ENCODE measurements around the gene CNIH2. TPM values are rescaled to one million over a fixed set of nuclear protein-coding genes. Genes with fewer than 3 reads are reported as not detected.

CNIH2 gene
- total RNA-seq (2012; rRNA removed), result 1.3 TPM in 1 of 2 replicates, not detected in the other

GRCh38 chr11:66277471-66278362 is at the start of gene CNIH2:
TSS of gene CNIH2 (plus strand) at chr11:66278175. CDS start at chr11:66278457, 282 bp downstream.
- peak within 1 kb of the TSS; percentile 47 for H3K4me3 ChIP-seq (ENCODE audit: low read length)
- peak within 1 kb of the TSS; percentile 41 for H3K9ac ChIP-seq (ENCODE audit: low read depth, low read length)
- H3K9me3 ChIP-seq (replicated peaks; ENCODE audit: low read length), result no peaks in the 10 kb centered on the region
- peak within 1 kb of the TSS; percentile 76 for H3K4me2 ChIP-seq (ENCODE audit: low read length)
- no peaks in the 10 kb centered on the region for H3K27me3 ChIP-seq (ENCODE audit: control insufficient read depth, insufficient read depth, low read length)
- H3K4me1 ChIP-seq (ENCODE audit: control insufficient read depth, insufficient read depth, low read length), result peaks cover 21% of the 10 kb centered on the region
- H3K36me3 ChIP-seq (ENCODE audit: insufficient read depth, low read length), result peaks cover 33% of the 10 kb centered on the region

GRCh38 chr11:66228521-66228920 is 49.5 kb upstream of the CNIH2 start:
- Histone ChIP-seq H3K4me3 (ENCODE audit: low read length) (no peak overlapping the region), H3K4me2 (ENCODE audit: low read length) (no peak overlapping the region), H3K4me1 (ENCODE audit: control insufficient read depth, insufficient read depth, low read length) (peaks cover 11% of the 10 kb centered on the region), H3K9me3 (replicated peaks; ENCODE audit: low read length) (no peaks in the 10 kb centered on the region), H3K27me3 (ENCODE audit: control insufficient read depth, insufficient read depth, low read length) (no peaks in the 10 kb centered on the region), H3K36me3 (ENCODE audit: insufficient read depth, low read length) (peaks cover 57% of the 10 kb centered on the region), H3K9ac (ENCODE audit: low read depth, low read length) (no peak overlapping the region)

DNA sequence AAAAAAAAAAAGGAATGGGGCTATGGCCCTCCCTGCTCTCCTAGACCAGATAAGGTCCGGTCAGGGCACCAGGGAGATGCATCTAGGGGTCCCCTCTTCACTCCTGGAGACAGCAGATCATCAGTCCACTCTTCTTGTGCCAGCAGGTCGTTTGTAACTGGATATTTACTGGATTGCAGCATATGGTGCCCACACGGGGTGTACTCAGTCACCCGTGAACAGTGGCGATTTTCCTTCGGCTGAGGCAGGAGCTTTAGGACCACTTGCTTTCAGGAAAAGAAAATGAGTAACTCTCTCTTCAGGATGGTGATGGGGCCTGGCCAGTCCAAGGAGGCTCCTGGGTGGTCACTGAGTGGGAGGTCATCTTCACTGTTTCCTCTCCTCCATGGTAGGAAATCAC is 47.8 kb upstream of the CNIH2 start:
- no peak overlapping the region for H3K4me3 ChIP-seq (ENCODE audit: low read length)
- H3K36me3 ChIP-seq (ENCODE audit: insufficient read depth, low read length), result peaks cover 58% of the 10 kb centered on the region
- H3K9me3 ChIP-seq (replicated peaks; ENCODE audit: low read length), result no peaks in the 10 kb centered on the region
- no peak overlapping the region for H3K9ac ChIP-seq (ENCODE audit: low read depth, low read length)
- H3K27me3 ChIP-seq (ENCODE audit: control insufficient read depth, insufficient read depth, low read length), result no peaks in the 10 kb centered on the region
- H3K4me1 ChIP-seq (ENCODE audit: control insufficient read depth, insufficient read depth, low read length), result peaks cover 11% of the 10 kb centered on the region
- no peak overlapping the region for H3K4me2 ChIP-seq (ENCODE audit: low read length)

DNA sequence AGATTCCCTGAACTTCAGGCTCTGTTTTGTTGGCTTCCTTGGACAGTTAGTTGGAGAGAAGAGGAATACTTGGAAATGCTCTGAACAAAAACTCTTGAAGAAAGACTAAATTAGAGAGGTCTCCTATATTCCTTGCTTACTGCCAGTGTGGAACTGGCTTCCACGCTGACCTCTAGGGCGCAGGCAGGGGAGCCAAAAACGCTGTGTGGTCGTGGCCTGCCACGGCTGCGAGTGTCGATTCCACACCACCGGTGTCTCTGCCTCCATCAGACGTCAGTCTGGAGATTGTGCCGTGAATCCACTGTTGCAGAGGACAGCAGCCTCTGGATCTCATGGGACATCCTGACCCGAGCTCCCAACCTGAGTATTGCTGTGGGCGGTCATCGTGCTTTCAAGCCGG is 47.0 kb upstream of the CNIH2 start:
- Histone ChIP-seq H3K9ac (ENCODE audit: low read depth, low read length) (no peak overlapping the region), H3K4me1 (ENCODE audit: control insufficient read depth, insufficient read depth, low read length) (peaks cover 10% of the 10 kb centered on the region), H3K4me2 (ENCODE audit: low read length) (no peak overlapping the region), H3K27me3 (ENCODE audit: control insufficient read depth, insufficient read depth, low read length) (no peaks in the 10 kb centered on the region), H3K9me3 (replicated peaks; ENCODE audit: low read length) (no peaks in the 10 kb centered on the region), H3K4me3 (ENCODE audit: low read length) (no peak overlapping the region), H3K36me3 (ENCODE audit: insufficient read depth, low read length) (peaks cover 64% of the 10 kb centered on the region)

- Histone ChIP-seq H3K4me3 (ENCODE audit: low read length) (no peak overlapping the region), H3K4me1 (ENCODE audit: control insufficient read depth, insufficient read depth, low read length) (peaks cover 4% of the 10 kb centered on the region), H3K36me3 (ENCODE audit: insufficient read depth, low read length) (peaks cover 70% of the 10 kb centered on the region), H3K27me3 (ENCODE audit: control insufficient read depth, insufficient read depth, low read length) (no peaks in the 10 kb centered on the region), H3K9ac (ENCODE audit: low read depth, low read length) (no peak overlapping the region), H3K9me3 (replicated peaks; ENCODE audit: low read length) (no peaks in the 10 kb centered on the region), H3K4me2 (ENCODE audit: low read length) (no peak overlapping the region)
Measured at GRCh38 chr11:66231561-66231960, 46.4 kb upstream of the CNIH2 start.

DNA sequence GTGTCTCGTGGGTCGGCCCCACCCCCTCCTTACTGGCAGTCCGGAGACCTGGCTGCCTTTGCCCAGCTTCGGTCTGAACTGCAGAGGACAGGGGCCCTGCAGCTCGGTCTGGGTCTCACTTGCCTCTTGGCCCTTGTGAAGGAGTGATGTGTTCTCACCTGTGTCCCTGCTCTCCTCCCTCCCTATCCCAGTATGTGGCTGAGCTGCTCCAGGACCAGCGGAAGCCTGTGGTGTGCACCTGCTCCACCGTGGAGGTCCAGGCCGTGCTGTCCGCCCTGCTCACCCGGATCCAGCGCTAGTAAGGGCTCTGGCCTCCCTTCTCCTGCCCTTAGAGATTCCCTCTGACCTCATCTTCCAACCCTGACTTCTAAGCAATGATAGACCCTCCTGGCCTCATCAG is 45.2 kb upstream of the CNIH2 start:
- Histone ChIP-seq H3K36me3 (ENCODE audit: insufficient read depth, low read length) (peaks cover 73% of the 10 kb centered on the region), H3K9me3 (replicated peaks; ENCODE audit: low read length) (no peaks in the 10 kb centered on the region), H3K4me1 (ENCODE audit: control insufficient read depth, insufficient read depth, low read length) (no peaks in the 10 kb centered on the region), H3K4me3 (ENCODE audit: low read length) (no peak overlapping the region), H3K4me2 (ENCODE audit: low read length) (no peak overlapping the region), H3K9ac (ENCODE audit: low read depth, low read length) (no peak overlapping the region), H3K27me3 (ENCODE audit: control insufficient read depth, insufficient read depth, low read length) (no peaks in the 10 kb centered on the region)

GRCh38 chr11:66233301-66233700 is 44.7 kb upstream of the CNIH2 start:
- Histone ChIP-seq H3K36me3 (ENCODE audit: insufficient read depth, low read length) (peaks cover 73% of the 10 kb centered on the region), H3K4me1 (ENCODE audit: control insufficient read depth, insufficient read depth, low read length) (no peaks in the 10 kb centered on the region), H3K27me3 (ENCODE audit: control insufficient read depth, insufficient read depth, low read length) (no peaks in the 10 kb centered on the region), H3K4me3 (ENCODE audit: low read length) (no peak overlapping the region), H3K4me2 (ENCODE audit: low read length) (no peak overlapping the region), H3K9me3 (replicated peaks; ENCODE audit: low read length) (no peaks in the 10 kb centered on the region), H3K9ac (ENCODE audit: low read depth, low read length) (no peak overlapping the region)

- Histone ChIP-seq H3K4me2 (ENCODE audit: low read length) (no peak overlapping the region), H3K27me3 (ENCODE audit: control insufficient read depth, insufficient read depth, low read length) (no peaks in the 10 kb centered on the region), H3K36me3 (ENCODE audit: insufficient read depth, low read length) (peaks cover 83% of the 10 kb centered on the region), H3K4me3 (ENCODE audit: low read length) (no peak overlapping the region), H3K9me3 (replicated peaks; ENCODE audit: low read length) (no peaks in the 10 kb centered on the region), H3K4me1 (ENCODE audit: control insufficient read depth, insufficient read depth, low read length) (no peaks in the 10 kb centered on the region), H3K9ac (ENCODE audit: low read depth, low read length) (no peak overlapping the region)
Measured at GRCh38 chr11:66235141-66235540, 42.8 kb upstream of the CNIH2 start.

GRCh38 chr11:66237867-66238266 is 40.1 kb upstream of the CNIH2 start:
- H3K9me3 ChIP-seq (replicated peaks; ENCODE audit: low read length), result no peaks in the 10 kb centered on the region
- H3K36me3 ChIP-seq (ENCODE audit: insufficient read depth, low read length), result peaks cover 71% of the 10 kb centered on the region
- no peaks in the 10 kb centered on the region for H3K27me3 ChIP-seq (ENCODE audit: control insufficient read depth, insufficient read depth, low read length)
- no peak overlapping the region for H3K9ac ChIP-seq (ENCODE audit: low read depth, low read length)
- H3K4me2 ChIP-seq (ENCODE audit: low read length), result no peak overlapping the region
- no peaks in the 10 kb centered on the region for H3K4me1 ChIP-seq (ENCODE audit: control insufficient read depth, insufficient read depth, low read length)
- H3K4me3 ChIP-seq (ENCODE audit: low read length), result no peak overlapping the region

DNA sequence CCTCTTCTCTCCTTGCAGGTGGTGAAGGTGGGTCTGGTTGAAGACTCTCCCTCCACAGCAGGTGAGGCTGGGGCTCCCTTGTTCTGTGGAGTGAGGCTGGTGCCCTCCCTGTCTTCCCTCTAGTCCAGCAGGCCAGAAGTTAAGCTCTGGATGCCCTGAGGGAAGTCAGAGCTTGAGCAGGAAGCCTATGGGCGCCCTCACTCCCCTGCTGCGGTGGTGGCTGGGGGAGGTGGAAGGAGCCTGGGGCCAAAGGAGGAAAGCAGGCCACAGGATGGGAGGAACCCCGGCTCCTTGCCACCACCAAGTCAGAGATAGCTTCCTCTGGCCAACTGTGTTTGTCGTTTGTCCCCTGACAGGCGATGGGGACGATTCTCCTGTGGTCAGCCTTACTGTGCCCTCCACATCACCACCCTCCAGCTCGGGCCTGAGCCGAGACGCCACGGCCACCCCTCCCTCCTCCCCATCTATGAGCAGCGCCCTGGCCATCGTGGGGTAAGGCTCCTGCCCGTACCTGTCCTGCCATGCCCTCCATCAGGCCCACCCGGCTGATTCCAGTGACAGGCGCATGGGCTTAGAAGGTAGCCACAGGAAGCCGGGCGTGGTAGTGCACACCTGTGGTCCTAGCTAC is 39.1 kb upstream of the CNIH2 start:
- no peak overlapping the region for H3K9ac ChIP-seq (ENCODE audit: low read depth, low read length)
- no peak overlapping the region for H3K4me2 ChIP-seq (ENCODE audit: low read length)
- H3K4me3 ChIP-seq (ENCODE audit: low read length), result no peak overlapping the region
- no peaks in the 10 kb centered on the region for H3K4me1 ChIP-seq (ENCODE audit: control insufficient read depth, insufficient read depth, low read length)
- H3K27me3 ChIP-seq (ENCODE audit: control insufficient read depth, insufficient read depth, low read length), result no peaks in the 10 kb centered on the region
- no peaks in the 10 kb centered on the region for H3K9me3 ChIP-seq (replicated peaks; ENCODE audit: low read length)
- peaks cover 60% of the 10 kb centered on the region for H3K36me3 ChIP-seq (ENCODE audit: insufficient read depth, low read length)

- Histone ChIP-seq H3K9me3 (replicated peaks; ENCODE audit: low read length) (no peaks in the 10 kb centered on the region), H3K36me3 (ENCODE audit: insufficient read depth, low read length) (peaks cover 57% of the 10 kb centered on the region), H3K4me1 (ENCODE audit: control insufficient read depth, insufficient read depth, low read length) (no peaks in the 10 kb centered on the region), H3K4me3 (ENCODE audit: low read length) (no peak overlapping the region), H3K9ac (ENCODE audit: low read depth, low read length) (no peak overlapping the region), H3K27me3 (ENCODE audit: control insufficient read depth, insufficient read depth, low read length) (no peaks in the 10 kb centered on the region), H3K4me2 (ENCODE audit: low read length) (no peak overlapping the region)
Measured at GRCh38 chr11:66239511-66239910, 38.5 kb upstream of the CNIH2 start.

Measured in skeletal muscle satellite cell (primary cell).